K562 (cell line): ENCODE measurements around the gene LMO2.

Source experiments
- CC2D1A ChIP-seq: fragments of 450-650 bp; IDR thresholded peaks from 2 replicates; pipeline ENCODE4 v1.6.1; 2017; ENCODE audit warnings: mild to moderate bottlenecking
- ETV6 ChIP-seq, 3 experiments: fragments of 150-350 bp in 1 of 3; sonication (generic) in 1 of 3; formaldehyde crosslinking in 1 of 3; IDR thresholded peaks; 2 replicates each; pipeline versions ENCODE4 v1.6.1 to v1.8.0; 2014 to 2022; ENCODE audit warnings: borderline replicate concordance in 2 of 3, low read depth in 2 of 3, antibody characterized with exemption in 1 of 3, low read length in 1 of 3, mild to moderate bottlenecking in 1 of 3, missing genetic modification reagents in 1 of 3
- HDAC2 ChIP-seq: fragments of 450-650 bp; IDR thresholded peaks from 2 replicates; pipeline ENCODE4 v1.6.1; 2016; ENCODE audit warnings: mild to moderate bottlenecking
- RBM15 ChIP-seq: fragments of 200-400 bp; formaldehyde crosslinking; IDR thresholded peaks from 2 replicates; pipeline ENCODE4 v1.6.1; 2018; ENCODE audit warnings: mild to moderate bottlenecking, low read length, moderate library complexity; ENCODE audit not compliant: insufficient read depth
- ZNF3 ChIP-seq: fragments of 250-450 bp; sonication (Bioruptor Pico); IDR thresholded peaks from 2 replicates; pipeline ENCODE4 v1.5.0; 2021; ENCODE audit warnings: mild to moderate bottlenecking, moderate library complexity
- TF ChIP-seq, protein P1 (sequence below): sonication (generic); formaldehyde crosslinking; IDR thresholded peaks from 2 replicates; pipeline ENCODE4 v1.8.0; 2023; ENCODE audit warnings: mild to moderate bottlenecking, missing genetic modification reagents

DNA sequence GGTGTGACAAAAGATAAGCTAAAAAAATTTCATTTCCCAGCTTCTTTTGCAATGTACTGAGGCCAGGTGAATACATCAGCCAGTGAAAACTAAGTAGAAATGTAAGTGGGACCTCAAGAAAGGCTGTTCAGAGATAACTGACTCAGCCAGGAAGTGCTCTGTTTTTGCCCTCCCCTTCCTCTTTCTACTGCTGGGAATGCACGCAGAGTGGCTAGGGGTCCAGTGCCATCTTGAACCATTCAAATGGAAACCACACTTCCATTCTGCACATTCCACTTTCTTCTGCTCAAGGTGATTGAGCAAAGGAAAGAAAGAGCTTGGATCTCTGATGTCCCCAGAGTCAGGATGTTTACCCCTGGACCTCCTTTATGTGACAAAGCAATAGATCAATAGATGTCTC lies 27.8 kb upstream of the LMO2 start:
- TF ChIP-seq HDAC2 (no peak), RBM15 (no peak), ZNF3 (no peak), CC2D1A (no peak), ETV6 (IDR thresholded peaks at IDR 0.05; ENCODE audit: borderline replicate concordance in 1 of 2, low read depth in 2 of 2, low read length in 1 of 2) (no peak), ETV6 (CRISPR knock-in tag; IDR thresholded peaks at IDR 0.05; ENCODE audit: borderline replicate concordance) (no peak)
- TF ChIP-seq, protein P1, sequence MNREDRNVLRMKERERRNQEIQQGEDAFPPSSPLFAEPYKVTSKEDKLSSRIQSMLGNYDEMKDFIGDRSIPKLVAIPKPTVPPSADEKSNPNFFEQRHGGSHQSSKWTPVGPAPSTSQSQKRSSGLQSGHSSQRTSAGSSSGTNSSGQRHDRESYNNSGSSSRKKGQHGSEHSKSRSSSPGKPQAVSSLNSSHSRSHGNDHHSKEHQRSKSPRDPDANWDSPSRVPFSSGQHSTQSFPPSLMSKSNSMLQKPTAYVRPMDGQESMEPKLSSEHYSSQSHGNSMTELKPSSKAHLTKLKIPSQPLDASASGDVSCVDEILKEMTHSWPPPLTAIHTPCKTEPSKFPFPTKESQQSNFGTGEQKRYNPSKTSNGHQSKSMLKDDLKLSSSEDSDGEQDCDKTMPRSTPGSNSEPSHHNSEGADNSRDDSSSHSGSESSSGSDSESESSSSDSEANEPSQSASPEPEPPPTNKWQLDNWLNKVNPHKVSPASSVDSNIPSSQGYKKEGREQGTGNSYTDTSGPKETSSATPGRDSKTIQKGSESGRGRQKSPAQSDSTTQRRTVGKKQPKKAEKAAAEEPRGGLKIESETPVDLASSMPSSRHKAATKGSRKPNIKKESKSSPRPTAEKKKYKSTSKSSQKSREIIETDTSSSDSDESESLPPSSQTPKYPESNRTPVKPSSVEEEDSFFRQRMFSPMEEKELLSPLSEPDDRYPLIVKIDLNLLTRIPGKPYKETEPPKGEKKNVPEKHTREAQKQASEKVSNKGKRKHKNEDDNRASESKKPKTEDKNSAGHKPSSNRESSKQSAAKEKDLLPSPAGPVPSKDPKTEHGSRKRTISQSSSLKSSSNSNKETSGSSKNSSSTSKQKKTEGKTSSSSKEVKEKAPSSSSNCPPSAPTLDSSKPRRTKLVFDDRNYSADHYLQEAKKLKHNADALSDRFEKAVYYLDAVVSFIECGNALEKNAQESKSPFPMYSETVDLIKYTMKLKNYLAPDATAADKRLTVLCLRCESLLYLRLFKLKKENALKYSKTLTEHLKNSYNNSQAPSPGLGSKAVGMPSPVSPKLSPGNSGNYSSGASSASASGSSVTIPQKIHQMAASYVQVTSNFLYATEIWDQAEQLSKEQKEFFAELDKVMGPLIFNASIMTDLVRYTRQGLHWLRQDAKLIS (CRISPR knock-in tag) = no peak
